ENCODE measurements around the gene PTPRG.

The PTPRG gene

GRCh38 chr3:61978460-61979419 is 417.4 kb downstream of the PTPRG start:
- DNase-seq = no peak

GRCh38 chr3:61979638-61980037 is 418.3 kb downstream of the PTPRG start:
- DNase-seq = no peak

GRCh38 chr3:61980041-61980440 is 418.7 kb downstream of the PTPRG start:
- no peak for DNase-seq

DNA sequence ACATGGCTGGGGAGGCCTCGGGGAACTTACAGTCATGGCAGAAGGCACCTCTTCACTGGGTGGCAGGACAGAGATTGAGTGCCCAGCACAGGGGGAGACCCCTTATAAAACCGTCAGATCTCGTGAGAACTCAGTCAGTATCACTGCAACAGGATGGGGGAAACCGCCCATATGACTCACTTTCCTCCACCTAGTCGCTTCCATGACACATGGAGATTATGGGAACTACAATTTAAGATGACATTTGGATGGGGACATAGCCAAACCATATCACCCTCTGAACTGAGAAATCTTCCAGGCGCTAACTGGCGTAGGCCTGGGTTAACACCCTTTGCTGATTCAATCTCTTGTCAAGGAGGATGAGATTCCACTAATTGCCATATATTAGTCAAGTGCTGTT is 419.7 kb downstream of the PTPRG start:
- no peak for DNase-seq

DNA sequence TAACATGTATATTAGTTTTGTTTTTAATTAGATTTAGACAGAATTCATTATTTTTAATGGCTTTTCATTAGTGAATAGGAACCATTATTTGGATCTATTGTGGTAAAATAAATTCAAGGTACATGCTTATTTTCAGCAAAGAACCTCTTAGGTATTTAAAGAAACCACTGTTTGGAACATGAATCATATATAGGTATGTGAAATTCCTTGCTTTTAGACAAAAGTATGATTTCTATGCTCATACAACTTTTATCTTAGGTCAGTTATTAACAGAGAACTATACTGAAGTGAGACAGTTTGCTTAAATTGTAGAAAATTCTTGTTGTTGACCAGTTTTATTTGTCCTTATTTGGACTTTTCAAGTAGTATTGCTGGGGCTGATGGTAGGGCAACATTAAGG is 422.1 kb downstream of the PTPRG start:
- DNase-seq = no peak

- DNase-seq = no peak
Observed at GRCh38 chr3:61985020-61985419, 423.6 kb downstream of the PTPRG start.

DNA sequence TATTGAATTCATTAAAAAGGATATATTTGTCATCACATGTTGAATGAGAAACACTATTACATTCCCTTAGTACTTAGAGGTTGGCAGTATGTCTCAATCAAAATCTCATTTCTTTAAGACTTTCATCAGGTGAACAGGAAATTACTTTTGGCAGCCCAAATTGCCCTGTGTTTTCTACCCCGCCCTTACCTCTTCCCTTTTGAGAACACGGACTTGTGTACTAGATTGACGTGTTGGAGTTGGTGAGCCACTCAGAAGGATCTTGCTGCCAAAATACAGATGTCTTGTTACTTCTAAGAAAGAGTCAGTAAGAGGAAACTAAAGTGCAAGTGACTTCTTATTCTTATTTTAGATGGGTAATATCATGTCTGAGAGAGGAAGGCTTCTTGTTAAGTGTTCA is 425.1 kb downstream of the PTPRG start:
- no peak for DNase-seq

GRCh38 chr3:61989681-61990080 is 428.3 kb downstream of the PTPRG start:
- DNase-seq = no peak

DNA sequence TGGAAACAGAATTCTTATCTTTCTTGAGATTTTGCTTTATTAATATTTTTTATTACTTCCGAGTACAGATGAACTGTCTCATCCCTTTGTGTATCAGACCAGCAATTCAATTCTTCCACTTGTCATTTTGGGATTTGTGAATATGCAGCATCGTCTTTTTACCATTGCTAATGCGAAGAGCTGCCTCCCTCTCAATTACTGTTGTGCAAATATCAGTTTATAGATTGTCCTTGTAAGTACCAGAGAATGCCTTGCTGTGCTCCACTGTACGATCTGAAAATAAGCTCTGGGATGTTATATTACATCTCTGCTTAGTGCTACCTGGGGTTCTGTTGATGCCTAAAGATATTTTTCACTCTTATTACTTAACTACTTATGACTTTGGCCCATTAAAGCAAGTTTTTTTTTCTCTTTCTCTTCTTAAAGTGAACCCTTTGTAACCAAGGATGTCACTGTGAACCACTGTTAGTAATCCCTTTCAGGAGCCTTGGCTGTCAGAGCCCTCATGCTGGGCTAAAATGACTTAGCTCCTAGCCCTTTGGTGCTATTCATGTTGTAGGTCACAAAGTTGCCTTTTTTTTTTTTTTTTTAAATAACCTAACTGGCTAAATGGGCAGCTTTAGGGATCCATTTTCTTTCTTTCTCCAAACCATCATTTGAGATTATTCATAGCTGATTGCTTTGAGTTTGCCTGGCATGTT is 429.1 kb downstream of the PTPRG start:
- no peak for DNase-seq

DNA sequence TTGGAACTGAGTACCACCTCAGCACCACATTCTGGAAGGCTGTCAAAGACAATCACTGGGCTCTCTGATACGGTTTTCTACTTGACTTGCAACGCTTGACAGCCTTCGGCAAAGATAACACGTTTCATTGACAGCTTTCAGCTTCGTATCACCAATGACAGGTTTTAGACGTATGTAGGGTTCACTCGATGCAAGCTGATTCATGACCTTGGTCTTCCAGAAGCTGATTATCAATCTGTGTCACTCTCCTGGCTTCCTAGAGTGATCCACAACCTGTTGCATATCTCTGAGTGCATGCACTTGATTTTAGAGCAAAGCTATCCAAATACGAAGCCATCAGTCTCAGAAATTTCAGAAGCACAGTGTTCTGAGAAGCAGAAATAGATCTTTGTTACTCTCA is 430.3 kb downstream of the PTPRG start:
- no peak for DNase-seq

- no peak for DNase-seq
Observed at GRCh38 chr3:61996366-61996765, 435.0 kb downstream of the PTPRG start.

- no peak for DNase-seq
Observed at GRCh38 chr3:61997101-61997500, 435.7 kb downstream of the PTPRG start.

- DNase-seq = no peak
Observed at GRCh38 chr3:62003835-62004234, 442.5 kb downstream of the PTPRG start.

GRCh38 chr3:62007036-62007435 is 445.7 kb downstream of the PTPRG start:
- DNase-seq = no peak

- DNase-seq = no peak
Observed at GRCh38 chr3:62010989-62011388, 449.6 kb downstream of the PTPRG start.

DNA sequence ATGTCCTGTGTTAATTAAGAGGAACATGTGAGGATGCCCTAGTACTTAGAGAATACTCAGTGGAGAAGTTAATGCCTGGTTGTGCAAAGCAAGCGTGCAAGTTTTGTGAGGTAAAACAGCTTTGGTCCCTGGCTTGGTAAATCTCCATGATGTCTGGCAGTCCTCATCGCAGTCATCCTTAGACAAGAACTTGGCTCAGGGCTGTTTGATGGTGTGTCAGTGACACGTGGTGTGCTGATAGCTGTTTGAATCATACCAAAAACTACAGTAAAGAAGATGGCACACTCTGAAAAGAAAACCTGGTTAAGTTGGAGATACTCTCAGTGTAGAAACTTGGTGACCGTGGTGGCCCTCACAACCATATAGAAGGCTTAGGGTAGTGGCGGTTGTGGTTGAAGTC is 450.3 kb downstream of the PTPRG start:
- DNase-seq = no peak

GRCh38 chr3:62013951-62014350 is 452.6 kb downstream of the PTPRG start:
- DNase-seq = no peak

- DNase-seq = no peak
Observed at GRCh38 chr3:62015111-62015510, 453.7 kb downstream of the PTPRG start.

GRCh38 chr3:62019906-62020305 is 458.5 kb downstream of the PTPRG start:
- no peak for DNase-seq

DNA sequence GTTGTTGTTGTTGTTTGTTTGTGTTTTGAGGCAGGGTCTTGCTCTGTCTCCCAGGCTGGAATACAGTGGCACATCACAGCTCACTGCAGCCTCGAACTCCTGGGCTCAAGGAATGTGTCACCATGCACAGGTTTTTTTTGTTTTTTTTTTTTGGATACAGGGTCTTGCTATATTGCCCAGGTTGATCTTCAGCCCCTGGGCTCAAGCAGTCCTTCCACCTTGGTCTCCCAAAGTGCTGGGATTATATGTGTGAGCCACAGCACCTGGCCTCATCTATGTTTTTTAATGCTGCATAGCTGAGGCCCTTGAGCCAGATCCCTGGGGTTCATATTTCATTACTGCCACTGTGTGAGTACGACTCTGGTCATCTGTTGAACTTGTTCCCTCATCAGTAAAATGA is 459.3 kb downstream of the PTPRG start:
- DNase-seq = no peak

- no peak for DNase-seq
Observed at GRCh38 chr3:62022312-62022711, 460.9 kb downstream of the PTPRG start.

DNA sequence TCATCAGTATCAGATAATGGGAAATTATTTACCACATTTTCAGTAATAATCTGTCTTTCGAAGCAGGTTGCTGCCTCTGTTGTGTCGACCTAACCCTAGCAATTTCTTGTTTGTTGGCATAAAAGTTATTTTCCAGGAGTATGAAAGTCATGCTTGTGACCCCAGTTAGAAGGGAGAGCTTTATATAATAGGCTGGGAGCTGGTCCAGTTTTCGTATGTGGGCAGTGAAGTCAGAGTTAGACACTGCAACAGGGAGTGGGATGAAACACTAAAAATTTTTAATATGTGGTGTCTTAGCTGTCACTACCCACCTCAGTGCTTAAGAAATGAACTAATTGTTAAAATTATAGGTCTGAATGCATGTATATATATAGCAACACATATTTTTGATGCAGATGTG is 463.5 kb downstream of the PTPRG start:
- DNase-seq = no peak

- DNase-seq = no peak
Observed at GRCh38 chr3:62025913-62026312, 464.5 kb downstream of the PTPRG start.

GRCh38 chr3:62027241-62027640 is 465.9 kb downstream of the PTPRG start:
- no peak for DNase-seq

Measured in NCI-H774 (cell line).